IMR-90 (cell line): ENCODE data around the gene NXN. TPM values are rescaled to one million over a fixed set of nuclear protein-coding genes. Genes with fewer than 3 reads are reported as not detected.

ENCODE experiments used
- ATAC-seq: fragments of 200-7000 bp; cut with Tn5 transposase; 2 replicates; pipeline ENCODE4 v1.9.1; 2020; ENCODE audit warnings: low read depth, mild to moderate bottlenecking, moderate library complexity
- BruUV-seq: library from RNA; stranded (reverse); fragments of 400-500 nt; replicated peaks from 2 replicates; lab custom pipeline; 2021; lab: Mats Ljungman, UMichigan
- CTCF ChIA-PET: fragments of 300-600 bp; formaldehyde crosslinking; extraction: SDS; loops from one replicate; lab custom pipeline; 2021; ENCODE audit warnings: antibody characterized with exemption; lab: Yijun Ruan, JAX
- POLR2A ChIA-PET: fragments of 300-600 bp; sonication (Branson Sonifier 250); formaldehyde crosslinking; loops from one replicate; lab custom pipeline; 2022; ENCODE audit warnings: antibody characterized with exemption; ENCODE audit not compliant: unreplicated experiment; lab: Charles Lee
- DNase-seq: peaks from one replicate; pipeline ENCODE4 v3.0.0; 2013
- H2AFZ ChIP-seq: replicated peaks from 2 replicates; pipeline ENCODE3; 2013; ENCODE audit warnings: low read length, mild to moderate bottlenecking; ENCODE audit not compliant: poor library complexity
- H2AK5ac ChIP-seq: 2 replicates; pipeline ENCODE4 v1.6.1; 2013; ENCODE audit warnings: low read depth, low read length, inconsistent platforms
- H2AK9ac ChIP-seq: replicated peaks from 2 replicates; pipeline ENCODE3; 2013; ENCODE audit warnings: mild to moderate bottlenecking, low read depth, low read length, moderate library complexity; ENCODE audit not compliant: poor library complexity
- H2BK120ac ChIP-seq: 2 replicates; pipeline ENCODE4 v1.6.1; 2013; ENCODE audit warnings: low read depth, low read length, inconsistent platforms
- H2BK15ac ChIP-seq: 3 replicates; pipeline ENCODE4 v1.6.1; 2013; ENCODE audit warnings: low read depth, low read length, inconsistent platforms
- H2BK20ac ChIP-seq: 2 replicates; pipeline ENCODE4 v1.6.1; 2013; ENCODE audit warnings: low read depth, mild to moderate bottlenecking, inconsistent platforms, low read length, moderate library complexity
- H2BK5ac ChIP-seq: 2 replicates; pipeline ENCODE4 v1.6.1; 2013; ENCODE audit warnings: mild to moderate bottlenecking, low read depth, low read length, inconsistent platforms; ENCODE audit not compliant: poor library complexity, severe bottlenecking
- H3K14ac ChIP-seq: replicated peaks from 2 replicates; pipeline ENCODE4 v1.6.1; 2013; ENCODE audit warnings: low read depth, low read length, inconsistent platforms
- H3K18ac ChIP-seq: 2 replicates; pipeline ENCODE4 v1.6.1; 2013; ENCODE audit warnings: low read depth, low read length, control low read depth
- H3K23ac ChIP-seq: 2 replicates; pipeline ENCODE4 v1.6.1; 2013; ENCODE audit warnings: low read depth, low read length, inconsistent platforms
- H3K27ac ChIP-seq: 2 replicates; pipeline ENCODE4 v1.5.1; 2013; ENCODE audit warnings: mild to moderate bottlenecking, control low read depth, low read length; ENCODE audit not compliant: insufficient read depth
- H3K27me3 ChIP-seq: 2 replicates; pipeline ENCODE4 v1.6.1; 2013; ENCODE audit warnings: low read length; ENCODE audit not compliant: control insufficient read depth, insufficient read depth
- H3K36me3 ChIP-seq: 2 replicates; pipeline ENCODE4 v1.6.1; 2013; ENCODE audit warnings: low read length, mixed read lengths; ENCODE audit not compliant: control insufficient read depth, insufficient read depth
- H3K4ac ChIP-seq: 2 replicates; pipeline ENCODE4 v1.6.1; 2013; ENCODE audit warnings: low read depth, low read length, inconsistent platforms
- H3K4me1 ChIP-seq: 2 replicates; pipeline ENCODE4 v1.6.1; 2013; ENCODE audit warnings: low read length, mixed read lengths; ENCODE audit not compliant: control insufficient read depth, insufficient read depth
- H3K4me2 ChIP-seq: 2 replicates; pipeline ENCODE4 v1.6.1; 2013; ENCODE audit warnings: low read depth, mild to moderate bottlenecking, control low read depth, low read length, moderate library complexity
- H3K4me3 ChIP-seq: 2 replicates; pipeline ENCODE4 v1.5.1; 2013; ENCODE audit warnings: low read depth, mild to moderate bottlenecking, control low read depth, low read length, moderate library complexity; ENCODE audit not compliant: insufficient read depth
- H3K56ac ChIP-seq: 2 replicates; pipeline ENCODE4 v1.6.1; 2013; ENCODE audit warnings: low read length, inconsistent platforms; ENCODE audit not compliant: insufficient read depth; ENCODE audit errors: extremely low read depth
- H3K79me1 ChIP-seq, 2 experiments: 2 replicates each; pipeline ENCODE4 v1.6.1; 2013; ENCODE audit warnings: low read length in 2 of 2, inconsistent platforms in 1 of 2, low read depth in 1 of 2
- H3K9ac ChIP-seq: 2 replicates; pipeline ENCODE4 v1.6.1; 2013; ENCODE audit warnings: low read depth, low read length, control low read depth
- H3K9me1 ChIP-seq: 2 replicates; pipeline ENCODE4 v1.6.1; 2013; ENCODE audit warnings: low read length, inconsistent platforms; ENCODE audit not compliant: insufficient read depth
- H3K9me3 ChIP-seq: 2 replicates; pipeline ENCODE4 v1.6.1; 2013; ENCODE audit warnings: low read length; ENCODE audit not compliant: control insufficient read depth, insufficient read depth
- H4K20me1 ChIP-seq: 2 replicates; pipeline ENCODE4 v1.6.1; 2013; ENCODE audit warnings: low read length, inconsistent platforms; ENCODE audit not compliant: insufficient read depth
- H4K5ac ChIP-seq: 2 replicates; pipeline ENCODE4 v1.6.1; 2013; ENCODE audit warnings: mild to moderate bottlenecking, low read depth, low read length, control low read depth
- H4K8ac ChIP-seq, 2 experiments: 2 replicates each; pipeline ENCODE4 v1.6.1; 2013; ENCODE audit warnings: low read depth in 2 of 2, low read length in 2 of 2, control low read depth in 1 of 2, inconsistent platforms in 1 of 2
- H4K91ac ChIP-seq: 2 replicates; pipeline ENCODE4 v1.6.1; 2013; ENCODE audit warnings: low read depth, low read length, inconsistent platforms; ENCODE audit not compliant: insufficient read depth
- BHLHE40 ChIP-seq: fragments of 150-350 bp; IDR thresholded peaks from 2 replicates; pipeline ENCODE4 v1.6.1; 2016; ENCODE audit warnings: mild to moderate bottlenecking, low read depth, low read length
- CEBPB ChIP-seq: IDR thresholded peaks from 2 replicates; pipeline ENCODE4 v1.6.1; 2012; ENCODE audit warnings: low read depth, low read length, improper control_type of control experiment
- CHD1 ChIP-seq: IDR thresholded peaks from 2 replicates; pipeline ENCODE4 v1.6.1; 2012; ENCODE audit warnings: low read depth, low read length, improper control_type of control experiment
- FOS ChIP-seq: fragments of 150-350 bp; IDR thresholded peaks from 2 replicates; pipeline ENCODE4 v1.6.1; 2016; ENCODE audit warnings: low read depth, low read length
- MAFK ChIP-seq: IDR thresholded peaks from 2 replicates; pipeline ENCODE4 v1.6.1; 2012; ENCODE audit warnings: low read depth, low read length, improper control_type of control experiment
- MAZ ChIP-seq: IDR thresholded peaks from 2 replicates; pipeline ENCODE4 v1.6.1; 2012; ENCODE audit warnings: low read depth, mild to moderate bottlenecking, low read length, improper control_type of control experiment, moderate library complexity, borderline replicate concordance
- MXI1 ChIP-seq: IDR thresholded peaks from 2 replicates; pipeline ENCODE4 v1.6.1; 2012; ENCODE audit warnings: low read depth, mild to moderate bottlenecking, low read length, moderate library complexity, borderline replicate concordance
- NFE2L2 ChIP-seq: fragments of 150-350 bp; IDR thresholded peaks from 2 replicates; pipeline ENCODE4 v1.6.1; 2016; ENCODE audit warnings: low read depth, mild to moderate bottlenecking, low read length
- POLR2A ChIP-seq: IDR thresholded peaks from 2 replicates; pipeline ENCODE4 v1.6.1; 2012; ENCODE audit warnings: mild to moderate bottlenecking, low read depth, low read length
- RAD21 ChIP-seq: IDR thresholded peaks from 2 replicates; pipeline ENCODE4 v1.6.1; 2012; ENCODE audit warnings: low read length, improper control_type of control experiment
- RCOR1 ChIP-seq: IDR thresholded peaks from 2 replicates; pipeline ENCODE4 v1.6.1; 2012; ENCODE audit warnings: mild to moderate bottlenecking, low read length, improper control_type of control experiment; ENCODE audit not compliant: insufficient replicate concordance
- RFX5 ChIP-seq: IDR thresholded peaks from 2 replicates; pipeline ENCODE4 v1.8.0; 2012; ENCODE audit warnings: low read depth, mild to moderate bottlenecking, low read length, moderate library complexity
- SMC3 ChIP-seq: fragments of 150-350 bp; IDR thresholded peaks from 2 replicates; pipeline ENCODE4 v1.6.1; 2016; ENCODE audit warnings: low read depth, mild to moderate bottlenecking, antibody characterized with exemption, low read length, moderate library complexity
- WGBS, 2 experiments: methylation state at CpG; one replicate each; pipeline versions ENCODE4 v1.1.5 to v1.1.7; 2013; ENCODE audit warnings: missing lambda C conversion rate in 2 of 2; ENCODE audit not compliant: insufficient read length in 1 of 2; ENCODE audit errors: extremely low coverage in 2 of 2; 5-methylcytosine and 5-hydroxymethylcytosine counted together
- dilution Hi-C: fragments of 300-500 bp; cut with HindIII; formaldehyde crosslinking; loops from one replicate; pipeline ENCODE4 v1.14.3; 2018; ENCODE audit warnings: low sequenced_read_pairs; ENCODE audit not compliant: unreplicated experiment
- in situ Hi-C: fragments of 300-500 bp; cut with MboI; formaldehyde crosslinking; loops from 3 replicates; pipeline ENCODE4 v1.14.3; 2019; ENCODE audit warnings: low sequenced_read_pairs, inconsistent platforms, mixed read lengths
- intact Hi-C: fragments of 100-400 bp; cut with micrococcal nuclease; formaldehyde crosslinking; loops from 2 replicates; pipeline ENCODE4 v1.10.0; 2022
- polyA plus RNA-seq, 3 experiments: library from polyadenylated mRNA; depleted of rRNA; stranded (reverse); fragments of >200 nt; gene quantifications; 2 replicates each; pipeline ENCODE4 v1.2.3, GENCODE V29; 2012; ENCODE audit warnings: low replicate concordance in 1 of 3
- total RNA-seq: library from RNA; depleted of rRNA; stranded (reverse); fragments of >200 nt; gene quantifications from 2 replicates; pipeline ENCODE4 v1.2.3, GENCODE V29; 2012
- TF ChIP-seq, protein P1 (sequence below): fragments of 150-350 bp; IDR thresholded peaks from 2 replicates; pipeline ENCODE4 v1.6.1; 2016; ENCODE audit warnings: low read depth, mild to moderate bottlenecking, low read length, moderate library complexity, borderline replicate concordance
- TF ChIP-seq, protein P2 (sequence below): fragments of 150-350 bp; IDR thresholded peaks from 2 replicates; pipeline ENCODE4 v1.6.1; 2017; ENCODE audit warnings: mild to moderate bottlenecking, antibody characterized with exemption, low read length, low read depth
- TF ChIP-seq, protein P3 (sequence below): conservative IDR thresholded peaks from 2 replicates; pipeline ENCODE4 v1.5.1; 2012; ENCODE audit warnings: mild to moderate bottlenecking, low read depth, low read length, improper control_type of control experiment

NXN gene
- total and polyA plus RNA-seq, 2 of the 4 experiments (the other 2 are of a cell fraction): 52.5 to 116 TPM

DNA sequence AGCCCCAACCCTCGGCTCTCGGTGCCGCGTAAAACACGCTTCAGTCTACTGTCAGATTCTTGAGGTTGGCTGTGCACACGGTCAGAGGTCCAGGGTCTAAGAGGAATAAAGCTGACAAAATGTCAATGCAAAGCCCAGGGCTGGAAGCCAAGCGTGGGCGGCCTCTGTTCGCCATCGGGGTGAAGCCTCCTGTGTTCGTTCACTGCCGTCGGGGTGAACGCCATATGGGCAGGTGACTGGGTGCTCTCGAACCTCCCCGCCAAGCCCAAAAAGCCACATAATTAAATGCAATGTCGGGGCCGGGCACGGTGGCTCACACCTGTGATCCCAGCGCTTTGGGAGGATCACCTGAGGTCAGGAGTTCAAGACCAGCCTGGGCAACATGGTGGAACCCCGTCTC lies 152.8 kb downstream of the NXN start:
- no TSS peak for BruUV-seq
- H3K23ac ChIP-seq: no peak overlapping the region
- TF ChIP-seq BHLHE40 (no peak), MAFK (no peak), MXI1 (no peak), CEBPB (no peak), FOS (no peak), CHD1 (no peak), MAZ (no peak), NFE2L2 (no peak), POLR2A (no peak), RAD21 (no peak), SMC3 (no peak), RCOR1 (no peak), RFX5 (no peak)
- TF ChIP-seq, protein P1, sequence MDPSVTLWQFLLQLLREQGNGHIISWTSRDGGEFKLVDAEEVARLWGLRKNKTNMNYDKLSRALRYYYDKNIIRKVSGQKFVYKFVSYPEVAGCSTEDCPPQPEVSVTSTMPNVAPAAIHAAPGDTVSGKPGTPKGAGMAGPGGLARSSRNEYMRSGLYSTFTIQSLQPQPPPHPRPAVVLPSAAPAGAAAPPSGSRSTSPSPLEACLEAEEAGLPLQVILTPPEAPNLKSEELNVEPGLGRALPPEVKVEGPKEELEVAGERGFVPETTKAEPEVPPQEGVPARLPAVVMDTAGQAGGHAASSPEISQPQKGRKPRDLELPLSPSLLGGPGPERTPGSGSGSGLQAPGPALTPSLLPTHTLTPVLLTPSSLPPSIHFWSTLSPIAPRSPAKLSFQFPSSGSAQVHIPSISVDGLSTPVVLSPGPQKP: no peak
- TF ChIP-seq, protein P2, sequence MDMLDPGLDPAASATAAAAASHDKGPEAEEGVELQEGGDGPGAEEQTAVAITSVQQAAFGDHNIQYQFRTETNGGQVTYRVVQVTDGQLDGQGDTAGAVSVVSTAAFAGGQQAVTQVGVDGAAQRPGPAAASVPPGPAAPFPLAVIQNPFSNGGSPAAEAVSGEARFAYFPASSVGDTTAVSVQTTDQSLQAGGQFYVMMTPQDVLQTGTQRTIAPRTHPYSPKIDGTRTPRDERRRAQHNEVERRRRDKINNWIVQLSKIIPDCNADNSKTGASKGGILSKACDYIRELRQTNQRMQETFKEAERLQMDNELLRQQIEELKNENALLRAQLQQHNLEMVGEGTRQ: no peak
- TF ChIP-seq, protein P3, sequence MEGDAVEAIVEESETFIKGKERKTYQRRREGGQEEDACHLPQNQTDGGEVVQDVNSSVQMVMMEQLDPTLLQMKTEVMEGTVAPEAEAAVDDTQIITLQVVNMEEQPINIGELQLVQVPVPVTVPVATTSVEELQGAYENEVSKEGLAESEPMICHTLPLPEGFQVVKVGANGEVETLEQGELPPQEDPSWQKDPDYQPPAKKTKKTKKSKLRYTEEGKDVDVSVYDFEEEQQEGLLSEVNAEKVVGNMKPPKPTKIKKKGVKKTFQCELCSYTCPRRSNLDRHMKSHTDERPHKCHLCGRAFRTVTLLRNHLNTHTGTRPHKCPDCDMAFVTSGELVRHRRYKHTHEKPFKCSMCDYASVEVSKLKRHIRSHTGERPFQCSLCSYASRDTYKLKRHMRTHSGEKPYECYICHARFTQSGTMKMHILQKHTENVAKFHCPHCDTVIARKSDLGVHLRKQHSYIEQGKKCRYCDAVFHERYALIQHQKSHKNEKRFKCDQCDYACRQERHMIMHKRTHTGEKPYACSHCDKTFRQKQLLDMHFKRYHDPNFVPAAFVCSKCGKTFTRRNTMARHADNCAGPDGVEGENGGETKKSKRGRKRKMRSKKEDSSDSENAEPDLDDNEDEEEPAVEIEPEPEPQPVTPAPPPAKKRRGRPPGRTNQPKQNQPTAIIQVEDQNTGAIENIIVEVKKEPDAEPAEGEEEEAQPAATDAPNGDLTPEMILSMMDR: no peak
- no peak overlapping the region for H2BK15ac ChIP-seq
- CTCF ChIA-PET: no interaction called here
- no peak overlapping the region for H3K56ac ChIP-seq
- no peak overlapping the region for H3K27ac ChIP-seq
- no peak overlapping the region for H2BK5ac ChIP-seq
- peaks cover 6 to 32% of the 10 kb centered on the region in 2 experiments; a peak in 3 of 4 replicates for H3K79me1 ChIP-seq
- H3K18ac ChIP-seq: no peak overlapping the region
- H2BK120ac ChIP-seq: no peak overlapping the region
- H3K4ac ChIP-seq: no peak overlapping the region
- H3K9me1 ChIP-seq: peaks cover 2% of the 10 kb centered on the region; the same call in 1 of the 2 replicates
- no peaks in the 10 kb centered on the region for H3K4me1 ChIP-seq
- dilution Hi-C loops (no loop called here), intact Hi-C loops (no loop called here), in situ Hi-C loops (no loop called here)
- no peak overlapping the region for H3K14ac ChIP-seq
- POLR2A ChIA-PET: no interaction called here
- DNase-seq (no peak), ATAC-seq (no peak)
- H3K27me3 ChIP-seq: no peaks in the 10 kb centered on the region
- H2BK20ac ChIP-seq: no peak overlapping the region
- H2AK5ac ChIP-seq: no peak overlapping the region
- H4K8ac ChIP-seq: no peak overlapping the region
- no peak overlapping the region for H3K4me2 ChIP-seq
- peaks cover 38% of the 10 kb centered on the region for H3K36me3 ChIP-seq
- no peak overlapping the region for H4K5ac ChIP-seq
- no peak overlapping the region for H3K4me3 ChIP-seq
- no peaks in the 10 kb centered on the region for H3K9me3 ChIP-seq
- peaks cover 34% of the 10 kb centered on the region for H4K20me1 ChIP-seq
- H3K9ac ChIP-seq: no peak overlapping the region
- H2AFZ ChIP-seq: no peak overlapping the region
- H4K91ac ChIP-seq: no peak overlapping the region
- H2AK9ac ChIP-seq: no peak overlapping the region
- 92% methylated on average over 7 of the region's 21 CpGs; no CpG with 5 or more reads in 1 of the 2 experiments for WGBS, 2 experiments
